Neutrophil (primary cell): ENCODE results near the gene CEACAM19.
"Not testable (repeated sequence)": the region's sequence is repeated elsewhere in the genome, so short reads cannot be mapped to it uniquely, and the experiment has no call there.

Source experiments
- H3K27ac ChIP-seq: fragments of 200-600 bp; sonication (generic); 2 replicates; pipeline ENCODE4 v1.5.1; 2016; ENCODE audit warnings: mild to moderate bottlenecking, moderate library complexity
- H3K27me3 ChIP-seq: fragments of 200-600 bp; sonication (generic); 2 replicates; pipeline ENCODE4 v1.6.0; 2016; ENCODE audit warnings: mild to moderate bottlenecking
- H3K36me3 ChIP-seq: fragments of 200-600 bp; sonication (generic); 2 replicates; pipeline ENCODE4 v1.5.1; 2017
- H3K4me1 ChIP-seq, 2 experiments: fragments of 200-600 bp in 1 of 2; sonication (generic) in 1 of 2; 1 replicate in 1 of 2; 2 replicates in 1 of 2; pipeline versions ENCODE4 v1.5.1 to v1.6.1; 2013 to 2016; ENCODE audit warnings: low read depth in 1 of 2, low read length in 1 of 2, mild to moderate bottlenecking in 1 of 2, moderate library complexity in 1 of 2; ENCODE audit not compliant: control insufficient read depth in 1 of 2, insufficient read depth in 1 of 2
- H3K4me3 ChIP-seq, 2 experiments: fragments of 200-600 bp in 1 of 2; sonication (generic) in 1 of 2; 1 replicate in 1 of 2; 2 replicates in 1 of 2; pipeline ENCODE4 v1.5.1; 2013 to 2016; ENCODE audit warnings: low read depth in 1 of 2, low read length in 1 of 2, mild to moderate bottlenecking in 1 of 2, moderate library complexity in 1 of 2
- H3K9me3 ChIP-seq: fragments of 200-600 bp; sonication (generic); 2 replicates; pipeline ENCODE4 v1.5.1; 2016
- CTCF ChIP-seq: fragments of 200-600 bp; sonication (generic); IDR thresholded peaks from 2 replicates; pipeline ENCODE4 v1.5.1; 2016; ENCODE audit warnings: antibody characterized with exemption

Gene CEACAM19

GRCh38 chr19:44712864-44713515 is 41.7 kb downstream of the CEACAM19 start:
- H3K9me3 ChIP-seq = no peaks in the 10 kb centered on the region
- H3K27ac ChIP-seq = no peak overlapping the region
- no peaks in the 10 kb centered on the region for H3K27me3 ChIP-seq
- H3K4me1 ChIP-seq = no peaks in the 10 kb centered on the region
- TF ChIP-seq CTCF = no peak
- no peak overlapping the region for H3K4me3 ChIP-seq
- H3K36me3 ChIP-seq = no peaks in the 10 kb centered on the region

GRCh38 chr19:44714597-44715169 is 43.4 kb downstream of the CEACAM19 start:
- Histone ChIP-seq H3K36me3 (no peaks in the 10 kb centered on the region), H3K4me3 (no peak overlapping the region), H3K9me3 (no peaks in the 10 kb centered on the region), H3K4me1 (peaks cover 0 to 5% of the 10 kb centered on the region in 2 experiments), H3K27me3 (no peaks in the 10 kb centered on the region), H3K27ac (no peak overlapping the region)
- TF ChIP-seq CTCF = no peak

DNA sequence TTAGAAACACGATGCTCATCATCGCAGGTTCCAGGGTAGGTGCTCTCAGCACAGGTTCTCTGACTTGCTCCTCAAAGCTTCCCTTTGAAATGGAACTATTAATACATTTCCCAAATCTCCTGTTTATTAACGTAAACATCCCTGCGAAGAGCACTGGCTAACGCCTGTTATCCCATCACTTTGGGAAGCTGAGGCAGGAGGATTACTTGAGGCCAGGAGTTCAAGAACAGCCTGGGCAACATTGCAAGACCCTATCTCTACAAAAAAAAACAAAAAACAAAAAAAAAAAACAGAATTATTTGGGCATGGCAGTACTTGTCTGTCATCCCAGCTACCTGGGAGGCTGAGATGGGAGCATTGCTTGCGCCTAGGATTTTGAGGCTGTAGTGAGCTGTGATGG is 46.3 kb downstream of the CEACAM19 start:
- Histone ChIP-seq H3K36me3 (no peaks in the 10 kb centered on the region), H3K9me3 (no peaks in the 10 kb centered on the region), H3K27me3 (peaks cover 13% of the 10 kb centered on the region), H3K27ac (no peak overlapping the region), H3K4me1 (peaks cover 13 to 22% of the 10 kb centered on the region in 2 experiments), H3K4me3 (no peak overlapping the region)
- TF ChIP-seq CTCF = no peak

GRCh38 chr19:44718441-44719261 is 47.4 kb downstream of the CEACAM19 start:
- TF ChIP-seq CTCF = no peak
- Histone ChIP-seq H3K27me3 (peaks cover 13% of the 10 kb centered on the region), H3K27ac (no peak overlapping the region), H3K4me1 (peaks cover 21 to 33% of the 10 kb centered on the region in 2 experiments), H3K36me3 (no peaks in the 10 kb centered on the region), H3K4me3 (no peak overlapping the region), H3K9me3 (no peaks in the 10 kb centered on the region)

DNA sequence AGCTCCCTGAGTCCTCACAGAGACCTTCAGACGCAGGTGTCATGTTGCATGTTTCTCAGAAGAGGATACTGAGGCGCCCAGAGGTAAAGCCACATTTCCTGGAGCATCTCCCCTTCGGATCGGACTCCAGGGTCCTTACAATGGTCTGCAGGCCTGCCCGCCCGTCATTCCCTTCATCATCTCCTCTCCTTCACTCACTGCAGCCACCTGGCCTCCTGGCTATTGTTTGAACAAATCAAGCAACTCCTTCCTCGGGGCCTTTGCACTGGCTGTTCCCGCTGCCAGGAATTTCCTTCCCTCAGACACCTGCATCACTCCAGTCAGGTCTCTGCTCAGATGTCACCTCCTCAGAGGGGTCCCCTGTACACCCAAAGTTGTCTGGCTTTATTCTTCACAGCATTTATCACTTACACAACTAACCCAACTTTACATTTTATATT is 48.0 kb downstream of the CEACAM19 start:
- peaks cover 13% of the 10 kb centered on the region for H3K27me3 ChIP-seq
- H3K27ac ChIP-seq = no peak overlapping the region
- no peaks in the 10 kb centered on the region for H3K9me3 ChIP-seq
- H3K36me3 ChIP-seq = no peaks in the 10 kb centered on the region
- H3K4me3 ChIP-seq = no peak overlapping the region
- TF ChIP-seq CTCF = no peak
- H3K4me1 ChIP-seq = peaks cover 27 to 39% of the 10 kb centered on the region in 2 experiments

- H3K4me3 ChIP-seq, H3K9me3 ChIP-seq, H3K36me3 ChIP-seq, H3K27ac ChIP-seq: not testable (repeated sequence)
- peaks cover 30 to 49% of the 10 kb centered on the region in 2 experiments for H3K4me1 ChIP-seq
- H3K27me3 ChIP-seq = peaks cover 19% of the 10 kb centered on the region
Observed at GRCh38 chr19:44720396-44720795, 49.1 kb downstream of the CEACAM19 start.
